Type B pancreatic cell (in vitro differentiated cells): Measurements from ENCODE around the gene OLFM4. TPM values are rescaled to one million over a fixed set of nuclear protein-coding genes. Genes with fewer than 3 reads are reported as not detected.

Experiments
- DNase-seq: peaks from one replicate; pipeline ENCODE4 v3.0.0; 2021; ENCODE audit warnings: mixed read lengths; ENCODE audit not compliant: unreplicated experiment; ENCODE audit errors: extremely low spot score
- H3K27ac Mint-ChIP-seq: 2 replicates; pipeline ENCODE4 v1.8.0; 2021; ENCODE audit warnings: mild to moderate bottlenecking, mixed read lengths
- H3K27me3 Mint-ChIP-seq: 2 replicates; pipeline ENCODE4 v1.8.0; 2021; ENCODE audit warnings: mixed read lengths
- H3K36me3 Mint-ChIP-seq: 2 replicates; pipeline ENCODE4 v1.8.0; 2021; ENCODE audit warnings: mixed read lengths
- H3K4me1 Mint-ChIP-seq: one replicate; pipeline ENCODE4 v1.8.0; 2021; ENCODE audit warnings: mixed read lengths; ENCODE audit not compliant: unreplicated experiment
- H3K4me3 Mint-ChIP-seq: 2 replicates; pipeline ENCODE4 v1.8.0; 2021; ENCODE audit warnings: mild to moderate bottlenecking, mixed read lengths
- H3K9me3 Mint-ChIP-seq: 2 replicates; pipeline ENCODE4 v1.8.0; 2021; ENCODE audit warnings: mixed read lengths
- CTCF ChIP-seq: fragments of 200-600 bp; sonication (generic); conservative IDR thresholded peaks from 2 replicates; pipeline ENCODE4 v1.5.0; 2021; ENCODE audit warnings: antibody characterized with exemption, mild to moderate bottlenecking
- total RNA-seq: library from RNA; stranded (reverse); gene quantifications from 2 replicates; pipeline ENCODE4 v1.2.1, GENCODE V29; 2021; ENCODE audit warnings: low replicate concordance

OLFM4 gene
- total RNA-seq, 1 donor from 2014 or later = 16.9 TPM

- TF ChIP-seq CTCF = no peak
- no peaks in the 10 kb centered on the region for H3K9me3 Mint-ChIP-seq
- H3K4me1 Mint-ChIP-seq = no peaks in the 10 kb centered on the region
- no peak overlapping the region for H3K27ac Mint-ChIP-seq
- no peaks in the 10 kb centered on the region for H3K36me3 Mint-ChIP-seq
- H3K4me3 Mint-ChIP-seq = no peak overlapping the region
- no peak for DNase-seq
- H3K27me3 Mint-ChIP-seq = peaks cover 4% of the 10 kb centered on the region
Measured at GRCh38 chr13:53028063-53028462, 550 bp upstream of the OLFM4 start.

GRCh38 chr13:53032849-53033248 is 4.2 kb downstream of the OLFM4 start:
- Mint-ChIP-seq H3K27me3 (peaks cover 17% of the 10 kb centered on the region), H3K36me3 (no peaks in the 10 kb centered on the region), H3K4me1 (peaks cover 8% of the 10 kb centered on the region), H3K9me3 (no peaks in the 10 kb centered on the region), H3K4me3 (no peak overlapping the region), H3K27ac (no peak overlapping the region)
- no peak for TF ChIP-seq CTCF
- no peak for DNase-seq

- Mint-ChIP-seq H3K27me3 (peaks cover 20% of the 10 kb centered on the region), H3K4me1 (peaks cover 15% of the 10 kb centered on the region), H3K36me3 (no peaks in the 10 kb centered on the region), H3K9me3 (no peaks in the 10 kb centered on the region), H3K27ac (no peak overlapping the region), H3K4me3 (no peak overlapping the region)
- no peak for DNase-seq
- no peak for TF ChIP-seq CTCF
Measured at GRCh38 chr13:53038993-53039392, 10.4 kb downstream of the OLFM4 start.

GRCh38 chr13:53041968-53042516 is 13.4 kb downstream of the OLFM4 start:
- peaks cover 3% of the 10 kb centered on the region for H3K27me3 Mint-ChIP-seq
- no peak overlapping the region for H3K4me3 Mint-ChIP-seq

GRCh38 chr13:53042877-53043276 is 14.3 kb downstream of the OLFM4 start:
- Mint-ChIP-seq H3K36me3 (no peaks in the 10 kb centered on the region), H3K4me3 (no peak overlapping the region), H3K4me1 (peaks cover 22% of the 10 kb centered on the region), H3K9me3 (no peaks in the 10 kb centered on the region), H3K27ac (no peak overlapping the region), H3K27me3 (peaks cover 3% of the 10 kb centered on the region)
- no peak for TF ChIP-seq CTCF
- no peak for DNase-seq

More at GRCh38 chr13:53041968-53042516, 13.4 kb downstream of the OLFM4 start:
- DNase-seq = no peak
- TF ChIP-seq CTCF = no peak
- Mint-ChIP-seq H3K9me3 (no peaks in the 10 kb centered on the region), H3K27ac (no peak overlapping the region), H3K36me3 (no peaks in the 10 kb centered on the region), H3K4me1 (peaks cover 22% of the 10 kb centered on the region)

- no peaks in the 10 kb centered on the region for H3K36me3 Mint-ChIP-seq
- TF ChIP-seq CTCF = no peak
- H3K4me1 Mint-ChIP-seq = peaks cover 22% of the 10 kb centered on the region
- H3K9me3 Mint-ChIP-seq = no peaks in the 10 kb centered on the region
- no peak for DNase-seq
- no peaks in the 10 kb centered on the region for H3K27me3 Mint-ChIP-seq
- H3K27ac Mint-ChIP-seq = no peak overlapping the region
- no peak overlapping the region for H3K4me3 Mint-ChIP-seq
Measured at GRCh38 chr13:53043398-53043797, 14.8 kb downstream of the OLFM4 start.
